NB4 (cell line): ENCODE data around the gene DRG2.

Experiments used
- CTCF ChIP-seq: IDR thresholded peaks from one replicate; pipeline ENCODE4 v1.5.1; 2012; ENCODE audit warnings: low read depth, low read length
- MAX ChIP-seq: IDR thresholded peaks from 2 replicates; pipeline ENCODE4 v1.6.1; 2011; ENCODE audit warnings: low read depth, low read length
- MYC ChIP-seq: IDR thresholded peaks from 2 replicates; pipeline ENCODE4 v1.6.1; 2011; ENCODE audit warnings: low read depth, low read length
- POLR2A ChIP-seq: IDR thresholded peaks from 2 replicates; pipeline ENCODE4 v1.6.1; 2011; ENCODE audit warnings: mild to moderate bottlenecking; ENCODE audit not compliant: insufficient read length; ENCODE audit errors: extremely low read depth

DNA sequence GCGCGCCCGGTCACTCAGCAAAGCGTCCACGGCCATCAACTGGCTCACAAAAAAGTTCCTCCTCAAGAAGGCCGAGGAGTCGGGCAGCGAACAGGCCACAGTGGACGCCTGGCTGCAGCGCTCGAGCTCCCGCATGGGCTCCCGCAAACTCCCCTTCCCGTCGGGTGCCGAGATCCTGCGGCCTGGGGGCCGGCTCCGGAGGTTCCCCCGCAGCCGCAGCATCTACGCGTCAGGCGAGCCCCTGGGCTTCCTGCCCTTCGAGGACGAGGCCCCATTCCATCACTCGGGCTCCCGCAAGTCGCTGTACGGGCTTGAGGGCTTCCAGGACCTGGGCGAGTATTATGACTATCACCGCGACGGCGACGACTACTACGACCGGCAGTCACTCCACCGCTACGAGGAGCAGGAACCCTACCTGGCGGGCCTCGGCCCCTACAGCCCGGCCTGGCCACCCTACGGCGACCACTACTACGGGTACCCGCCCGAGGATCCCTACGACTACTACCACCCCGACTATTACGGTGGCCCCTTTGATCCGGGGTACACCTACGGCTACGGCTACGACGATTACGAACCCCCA, 31.5 kb downstream of the DRG2 start:
- TF ChIP-seq CTCF (no peak), MAX (no peak), POLR2A (no peak), MYC (no peak)
